RWPE1 (cell line): ENCODE measurements around the gene ZNF318.

Experiments
- CTCF ChIA-PET: fragments of 350-600 bp; sonication (Branson Sonifier 250); formaldehyde crosslinking; extraction: SDS; loops from one replicate; lab custom pipeline; 2021; lab: Yijun Ruan, JAX
- POLR2A ChIA-PET: fragments of 400-600 bp; formaldehyde crosslinking; extraction: SDS; loops from one replicate; lab custom pipeline; 2020; ENCODE audit warnings: antibody characterized with exemption; ENCODE audit not compliant: low non-redundant PET; lab: Yijun Ruan, JAX
- DNase-seq: peaks from one replicate; pipeline ENCODE4 v3.0.0; 2012; ENCODE audit warnings: low spot score
- H3K27ac ChIP-seq: fragments of 450-650 bp; 2 replicates; pipeline ENCODE4 v1.5.1; 2017
- CTCF ChIP-seq: fragments of 450-650 bp; conservative IDR thresholded peaks from 2 replicates; pipeline ENCODE4 v1.5.1; 2017; ENCODE audit warnings: low read depth, mild to moderate bottlenecking

Gene ZNF318

GRCh38 chr6:43310134-43310533, 59.3 kb downstream of the ZNF318 start:
- POLR2A ChIA-PET, result no interaction called here
- no peak for DNase-seq
- CTCF ChIA-PET, result interaction anchor here (0.7 kb wide), 3 partner anchors 30 to 105 kb away, joined by 3 read pairs; no protein-coding TSS in a partner anchor
- no peak for TF ChIP-seq CTCF
- no peak overlapping the region for H3K27ac ChIP-seq

- no peak for DNase-seq
- ChIA-PET POLR2A (no interaction called here), CTCF (interaction anchor here (0.5 to 0.7 kb wide), 4 partner anchors 8 to 74 kb away, joined by 3 to 7 read pairs (median 5); no protein-coding TSS in a partner anchor)
- no peak overlapping the region for H3K27ac ChIP-seq
- TF ChIP-seq CTCF, result no peak
These were observed 60.4 kb downstream of the ZNF318 start for GRCh38 chr6:43308990-43309477.

GRCh38 chr6:43308101-43308989, 61.1 kb downstream of the ZNF318 start, which contains the start of gene CRIP3:
Gene CRIP3, minus strand, starts transcription at chr6:43308826. Its CDS starts 34 bp downstream, at chr6:43308792.
- POLR2A ChIA-PET, result no interaction called here

GRCh38 chr6:43307451-43308100, 61.9 kb downstream of the ZNF318 start:
- H3K27ac ChIP-seq, result no peak overlapping the region
- TF ChIP-seq CTCF, result no peak
- ChIA-PET POLR2A (no interaction called here), CTCF (interaction anchor here (0.5 to 0.7 kb wide), 3 partner anchors 145 to 650 kb away, joined by 3 to 4 read pairs (median 4); no protein-coding TSS in a partner anchor)
- no peak for DNase-seq

More at GRCh38 chr6:43308101-43308989, 61.1 kb downstream of the ZNF318 start, which contains the start of gene CRIP3:
- CTCF ChIA-PET, result interaction anchor here (0.5 to 0.7 kb wide), 7 partner anchors 8 to 651 kb away, joined by 3 to 7 read pairs (median 4); no protein-coding TSS in a partner anchor
- no peak for DNase-seq
- H3K27ac ChIP-seq, result no peak within 1 kb of the TSS
- TF ChIP-seq CTCF, result no peak

- POLR2A ChIA-PET, result no interaction called here
- TF ChIP-seq CTCF, result no peak
- no peak overlapping the region for H3K27ac ChIP-seq
- DNase-seq, result no peak
- CTCF ChIA-PET, result no interaction called here
These were observed 63.4 kb downstream of the ZNF318 start for GRCh38 chr6:43306086-43306485.

GRCh38 chr6:43304882-43305281, 64.6 kb downstream of the ZNF318 start:
- CTCF ChIA-PET, result interaction anchor here (1.1 kb wide), 1 partner anchor 29 kb away, joined by 3 read pairs; no protein-coding TSS in a partner anchor

More at GRCh38 chr6:43304882-43305281, 64.6 kb downstream of the ZNF318 start:
- POLR2A ChIA-PET, result no interaction called here
- DNase-seq, result no peak
- H3K27ac ChIP-seq, result no peak overlapping the region
- no peak for TF ChIP-seq CTCF
